KG1 (cell line): ENCODE results near the gene AREG.
"Not testable (repeated sequence)": the region's sequence is repeated elsewhere in the genome, so short reads cannot be mapped to it uniquely, and the experiment has no call there.

ENCODE experiments used
- DNase-seq: peaks from one replicate; lab custom pipeline; 2025; lab: John Stamatoyannopoulos, UW

Gene AREG, protein sequence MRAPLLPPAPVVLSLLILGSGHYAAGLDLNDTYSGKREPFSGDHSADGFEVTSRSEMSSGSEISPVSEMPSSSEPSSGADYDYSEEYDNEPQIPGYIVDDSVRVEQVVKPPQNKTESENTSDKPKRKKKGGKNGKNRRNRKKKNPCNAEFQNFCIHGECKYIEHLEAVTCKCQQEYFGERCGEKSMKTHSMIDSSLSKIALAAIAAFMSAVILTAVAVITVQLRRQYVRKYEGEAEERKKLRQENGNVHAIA

GRCh38 chr4:74444891-74445642 is at the start of gene AREG:
AREG (plus strand) TSS chr4:74445136; CDS start chr4:74445346, 210 bp downstream.
- peak; percentile 42 for DNase-seq

- DNase-seq = no peak
Observed at GRCh38 chr4:74395633-74396032, 49.3 kb upstream of the AREG start.

GRCh38 chr4:74397748-74398426 is 47.0 kb upstream of the AREG start:
- DNase-seq = peak; percentile 50

- DNase-seq = not testable (repeated sequence)
Observed at GRCh38 chr4:74398894-74399589, 45.9 kb upstream of the AREG start.

GRCh38 chr4:74400395-74400794 is 44.5 kb upstream of the AREG start:
- no peak for DNase-seq

- no peak for DNase-seq
Observed at GRCh38 chr4:74402692-74403456, 42.1 kb upstream of the AREG start.

- DNase-seq = no peak
Observed at GRCh38 chr4:74407891-74408290, 37.0 kb upstream of the AREG start.

DNA sequence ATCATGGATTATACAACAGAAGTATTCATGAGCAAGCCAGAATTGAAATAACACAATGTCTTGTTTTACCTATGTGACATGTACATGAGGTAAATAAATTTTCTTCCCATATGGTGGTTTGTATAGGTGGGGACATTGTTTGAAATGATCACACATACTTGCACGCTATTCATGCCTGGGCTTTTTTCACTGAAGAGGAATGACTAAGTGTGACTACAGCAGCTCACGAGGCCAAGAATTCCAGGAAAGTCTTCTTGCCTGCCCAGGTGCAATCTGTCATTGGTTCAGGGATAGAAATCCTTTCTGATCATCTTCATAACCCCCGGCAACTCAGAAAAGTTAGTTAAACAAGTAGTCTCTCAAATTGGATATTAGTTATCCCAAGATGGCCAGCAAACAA is 36.3 kb upstream of the AREG start:
- DNase-seq = no peak

- DNase-seq = no peak
Observed at GRCh38 chr4:74410272-74410671, 34.7 kb upstream of the AREG start.

DNA sequence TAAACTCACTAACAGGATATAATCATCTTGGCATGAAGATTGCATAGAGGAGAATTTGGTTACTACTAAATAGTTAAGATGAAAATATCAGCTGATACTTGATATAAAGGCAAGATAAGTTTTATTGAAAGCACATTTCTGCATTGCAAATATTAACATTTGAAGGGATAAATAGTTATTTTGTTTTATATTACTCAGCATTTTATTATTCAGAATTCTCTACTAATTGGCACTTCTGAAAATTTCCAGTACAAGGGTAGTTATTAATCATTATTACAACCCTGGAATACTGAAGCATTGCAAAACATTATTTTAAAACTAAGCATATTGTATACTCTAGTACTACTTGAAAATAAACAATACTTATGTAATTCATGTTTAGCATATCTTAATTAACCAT is 32.7 kb upstream of the AREG start:
- DNase-seq = no peak

- no peak for DNase-seq
Observed at GRCh38 chr4:74413265-74413664, 31.7 kb upstream of the AREG start.

- DNase-seq = no peak
Observed at GRCh38 chr4:74414149-74414809, 30.7 kb upstream of the AREG start.

- DNase-seq = no peak
Observed at GRCh38 chr4:74415602-74416300, 29.2 kb upstream of the AREG start.

GRCh38 chr4:74418063-74418670 is 26.8 kb upstream of the AREG start:
- DNase-seq = no peak

GRCh38 chr4:74420863-74421262 is 24.1 kb upstream of the AREG start:
- DNase-seq = no peak

DNA sequence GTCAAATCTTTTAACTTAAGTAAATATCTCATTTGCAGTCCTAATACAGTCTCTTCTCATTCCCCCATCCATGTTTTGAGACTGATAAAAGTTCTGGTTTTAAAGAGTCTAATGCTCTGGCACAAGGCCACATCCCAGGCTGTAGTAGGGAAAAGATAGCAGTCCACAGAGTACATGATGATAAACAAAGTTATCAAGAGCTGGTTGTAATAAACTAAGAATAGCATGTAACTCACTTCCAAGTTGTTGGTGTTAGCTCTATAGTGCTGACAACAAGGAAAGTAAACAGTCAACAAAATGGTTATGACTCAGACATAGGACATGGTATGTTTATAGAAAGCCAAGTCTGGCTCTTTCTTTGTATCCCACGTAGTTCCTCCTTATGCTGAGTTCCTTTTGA is 21.8 kb upstream of the AREG start:
- no peak for DNase-seq

GRCh38 chr4:74424111-74424510 is 20.8 kb upstream of the AREG start:
- DNase-seq = no peak

DNA sequence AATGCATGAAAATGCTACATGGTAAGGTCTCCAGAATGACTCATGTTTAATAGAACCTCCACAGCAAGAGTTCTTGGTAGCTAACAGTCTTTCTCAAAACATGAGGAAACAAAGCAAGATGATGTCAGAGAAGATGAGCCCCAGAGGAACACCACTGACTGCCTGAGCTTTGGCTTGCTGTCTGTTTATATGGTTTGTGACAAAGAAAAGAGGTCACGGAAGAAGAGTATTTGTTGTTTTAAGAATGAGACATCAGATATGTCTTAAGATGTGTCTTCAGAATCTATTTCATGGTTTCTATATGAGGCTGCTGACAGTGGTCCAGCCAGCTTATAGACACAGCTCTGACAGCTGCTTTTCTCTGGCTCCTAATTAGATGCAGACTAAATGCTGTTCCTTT is 18.8 kb upstream of the AREG start:
- DNase-seq = no peak

GRCh38 chr4:74428276-74428675 is 16.7 kb upstream of the AREG start:
- no peak for DNase-seq
